Stimulated activated CD8-positive, alpha-beta memory T cell treated with anti-CD3 and anti-CD28 coated beads, Interleukin-12 subunit alpha, Interleukin-12 subunit beta, amount 100 ng/mL, for 24 hours (primary cell): ENCODE measurements around the gene WIPF2.
"Not testable (repeated sequence)": the region's sequence is repeated elsewhere in the genome, so short reads cannot be mapped to it uniquely, and the experiment has no call there.

Experiments
- DNase-seq: peaks from one replicate; pipeline ENCODE4 v3.0.0-alpha.2; 2020; ENCODE audit errors: extremely low read depth

WIPF2 gene

DNA sequence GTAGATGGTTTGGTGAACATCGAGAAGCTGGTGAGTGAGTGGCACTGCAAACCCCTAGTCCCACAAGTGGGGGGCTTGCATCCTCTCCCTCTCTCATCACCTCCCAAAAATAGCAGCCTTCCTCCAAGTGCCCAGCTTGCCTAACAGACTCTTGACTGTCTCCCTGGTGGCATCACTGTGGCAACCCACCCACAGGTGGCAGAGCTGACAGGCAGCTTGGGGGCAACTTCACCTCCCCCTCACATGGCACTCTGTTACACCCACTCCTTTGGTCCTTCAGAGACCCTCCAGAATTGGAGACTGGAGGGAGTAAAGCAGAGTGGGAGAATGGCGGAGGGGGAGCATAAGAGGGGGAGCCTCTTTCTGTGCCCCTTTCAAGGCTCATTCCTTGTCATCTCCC lies 26.1 kb upstream of the WIPF2 start:
- DNase-seq, result no peak

DNA sequence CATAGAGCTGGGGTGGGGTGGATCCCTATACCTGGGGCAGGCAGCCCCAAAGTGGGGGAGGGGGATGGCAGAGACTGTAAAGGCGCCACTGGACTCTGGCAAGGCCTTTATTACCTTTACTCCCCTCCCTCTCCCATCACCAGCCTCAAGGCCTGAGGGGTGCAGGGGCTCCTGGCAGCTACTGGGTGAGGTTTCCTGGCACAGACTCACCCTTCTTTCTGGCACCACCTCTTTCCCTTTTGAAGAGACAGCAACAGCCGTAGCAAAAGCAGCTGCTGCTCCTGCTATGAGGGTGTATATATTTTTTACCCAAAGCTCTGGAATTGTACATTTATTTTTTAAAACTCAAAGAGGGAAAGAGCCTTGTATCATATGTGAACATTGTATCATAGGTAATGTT lies 24.3 kb upstream of the WIPF2 start:
- no peak for DNase-seq

DNA sequence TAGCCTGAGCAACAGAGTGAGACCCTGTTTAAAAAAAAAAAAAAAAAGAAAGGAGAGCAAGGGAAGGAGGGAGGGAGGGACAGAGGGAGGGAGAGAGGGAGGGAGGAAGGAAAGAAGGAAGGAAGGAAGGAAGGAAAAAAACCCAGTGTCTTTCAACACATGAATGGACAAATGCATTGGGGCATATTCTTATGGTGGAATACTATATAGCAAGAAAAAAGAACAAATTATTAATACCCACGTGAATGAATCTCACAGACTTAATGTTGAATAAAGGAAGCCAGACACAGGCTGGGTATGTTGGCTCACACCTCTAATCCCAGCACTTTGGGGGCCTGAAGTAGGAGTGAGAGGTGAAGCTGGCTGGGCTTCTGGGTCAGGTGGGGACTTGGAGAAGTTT lies 21.6 kb upstream of the WIPF2 start:
- no peak for DNase-seq

DNA sequence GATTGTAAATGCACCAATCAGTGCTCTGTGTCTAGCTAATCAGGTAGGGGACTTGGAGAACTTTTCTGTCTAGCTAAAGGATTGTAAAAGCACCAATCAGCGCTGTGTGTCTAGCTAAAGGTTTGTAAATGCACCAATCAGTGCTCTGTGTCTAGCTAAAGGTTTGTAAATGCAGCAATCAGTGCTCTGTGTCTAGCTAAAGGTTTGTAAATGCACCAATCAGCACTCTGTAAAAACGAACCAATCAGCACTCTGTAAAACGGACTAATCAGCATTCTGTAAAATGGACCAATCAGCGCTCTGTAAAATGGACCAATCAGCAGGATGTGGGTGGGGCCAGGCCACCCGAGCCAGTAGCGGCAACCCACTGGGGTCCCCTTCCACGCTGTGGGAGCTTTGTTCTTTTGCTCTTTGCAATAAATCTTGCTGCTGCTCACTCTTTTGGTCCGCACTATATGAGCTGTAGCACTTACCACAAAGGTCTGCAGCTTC lies 21.1 kb upstream of the WIPF2 start:
- not testable (repeated sequence) for DNase-seq

DNA sequence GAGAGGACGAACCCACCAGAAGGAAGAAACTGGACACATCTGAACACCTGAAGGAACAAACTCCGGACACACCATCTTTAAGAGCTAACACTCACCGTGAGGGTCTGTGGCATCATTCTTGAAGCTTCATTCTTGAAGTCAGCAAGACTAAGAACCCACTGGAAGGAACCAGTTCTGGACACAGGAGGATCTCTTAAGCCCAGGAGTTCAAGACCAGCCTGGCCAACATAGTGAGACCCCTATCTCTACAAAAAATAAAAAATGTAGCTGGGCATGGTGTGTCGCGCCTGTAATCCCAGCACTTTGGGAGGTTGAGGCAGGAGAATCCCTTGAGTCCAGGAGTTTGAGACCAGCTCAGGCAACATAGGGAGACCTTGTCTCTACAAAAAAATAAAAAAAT lies 20.5 kb upstream of the WIPF2 start:
- DNase-seq, result no peak

DNA sequence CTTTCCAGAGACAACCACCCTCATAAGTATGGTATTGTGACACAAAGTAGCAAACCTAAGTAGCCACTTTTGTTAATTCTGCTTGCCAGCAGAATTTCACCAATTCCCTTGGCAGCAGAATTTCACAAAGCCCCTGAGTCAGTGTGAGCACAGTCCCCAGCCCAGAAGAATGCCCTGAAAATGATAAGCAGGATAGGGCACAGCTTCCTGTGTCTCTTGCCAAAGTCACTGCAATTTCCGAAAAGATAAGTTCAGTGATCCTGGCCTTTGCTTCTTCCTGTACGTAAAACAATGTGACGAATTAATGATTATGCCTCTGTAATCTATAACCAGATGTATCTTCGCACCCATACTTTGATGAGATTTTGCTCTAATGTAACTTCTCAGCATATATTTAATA lies 16.0 kb upstream of the WIPF2 start:
- DNase-seq, result no peak

DNA sequence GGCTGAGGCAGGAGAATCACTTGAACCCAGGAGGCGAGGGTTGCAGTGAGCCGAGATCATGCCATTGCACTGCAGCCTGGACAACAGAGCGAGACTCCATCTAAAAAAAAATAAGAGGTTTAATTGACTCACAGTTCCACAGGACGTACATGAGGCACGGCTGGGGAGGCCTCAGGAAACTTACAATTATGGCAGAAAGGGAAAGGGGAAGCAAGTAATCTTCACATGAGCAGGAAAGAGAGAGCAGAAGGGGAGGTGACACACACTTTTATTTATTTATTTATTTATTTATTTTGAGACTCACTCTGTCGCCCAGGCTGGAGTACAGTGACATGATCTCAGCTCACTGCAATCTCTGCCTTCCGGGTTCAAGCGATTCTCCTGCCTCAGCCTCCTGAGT lies 12.9 kb upstream of the WIPF2 start:
- not testable (repeated sequence) for DNase-seq

DNA sequence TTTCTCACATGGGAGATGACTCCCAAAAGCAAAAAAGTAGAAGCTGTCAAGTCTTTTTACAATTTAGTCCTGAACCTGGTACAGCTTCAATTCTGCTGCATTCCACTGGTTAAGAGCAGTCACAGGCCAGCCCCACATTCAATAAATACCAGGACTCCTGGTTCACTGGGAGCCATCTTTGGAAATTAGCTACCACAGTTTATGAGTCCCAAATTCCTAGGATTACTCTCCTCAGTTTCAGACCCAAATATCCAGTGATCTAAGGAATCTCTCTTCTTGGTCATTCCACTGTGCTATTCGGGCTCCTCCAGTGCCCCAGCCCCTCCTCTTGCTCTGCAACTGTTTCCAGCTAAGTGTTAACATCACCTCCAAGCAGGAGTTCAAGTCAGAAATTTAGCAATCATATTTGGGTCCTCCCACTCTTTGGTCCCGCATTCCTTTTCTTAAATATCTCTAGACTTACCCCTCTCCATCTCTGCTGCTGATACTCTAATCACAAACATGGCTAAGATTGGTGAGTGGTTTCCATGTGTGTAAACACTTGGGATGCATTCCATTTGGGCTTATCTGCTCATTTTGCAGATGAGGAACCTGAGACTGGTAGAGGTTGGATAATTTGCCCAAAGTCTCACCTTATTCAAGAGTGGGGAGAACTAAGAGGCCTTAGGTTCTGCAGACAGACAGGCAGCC lies 9.6 kb upstream of the WIPF2 start:
- no peak for DNase-seq

DNA sequence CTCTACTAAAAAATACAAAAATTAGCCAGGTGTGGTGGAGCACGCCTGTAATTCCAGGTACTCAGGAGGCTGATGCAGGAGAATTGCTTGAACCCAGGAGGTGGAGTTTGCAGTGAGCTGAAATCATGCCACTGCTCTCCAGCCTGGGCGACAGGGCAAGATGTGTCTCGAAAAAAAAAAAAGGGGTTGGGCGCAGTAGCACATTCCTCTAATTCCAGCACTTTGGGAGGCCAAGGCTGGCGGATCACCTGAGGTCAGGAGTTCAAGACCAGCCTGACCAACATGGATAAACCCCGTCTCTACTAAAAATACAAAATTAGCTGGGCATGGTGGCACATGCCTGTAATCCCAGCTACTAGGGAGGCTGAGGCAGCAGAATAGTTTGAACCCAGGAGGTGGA lies 5.2 kb upstream of the WIPF2 start:
- DNase-seq, result not testable (repeated sequence)

DNA sequence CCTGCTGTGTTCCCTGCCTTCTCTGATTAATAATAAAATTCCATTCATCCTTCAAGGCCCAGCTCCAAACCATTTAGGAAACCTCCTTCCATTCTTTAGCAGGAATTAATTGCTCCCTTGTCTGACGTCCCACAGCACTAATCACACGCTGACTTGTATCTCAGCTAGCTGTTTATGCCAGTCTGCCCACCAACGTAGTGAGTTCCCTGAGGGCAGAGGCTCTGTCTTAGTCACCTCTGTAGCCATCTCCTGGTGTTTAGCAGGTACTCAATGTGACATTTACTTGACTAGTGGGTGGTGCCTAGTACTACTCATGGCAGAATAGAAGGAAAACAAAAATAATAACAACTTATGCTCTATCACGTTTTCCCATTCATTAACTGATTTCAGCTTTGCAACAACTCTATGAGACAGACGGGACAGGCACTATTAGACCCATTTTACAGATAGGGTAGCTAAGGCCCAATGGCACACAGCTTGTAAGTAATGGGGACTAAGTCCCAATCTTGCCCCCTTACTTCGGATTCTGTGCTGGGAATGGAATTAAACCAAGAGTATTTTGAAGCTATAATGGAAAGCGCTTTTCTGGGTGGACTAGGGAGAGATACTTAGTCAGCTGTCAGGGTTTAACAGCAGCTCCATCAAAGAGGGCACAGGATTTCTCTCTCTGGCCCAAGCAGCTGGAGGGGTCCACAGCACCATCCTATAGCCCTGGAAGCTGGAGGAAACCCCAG lies 931 bp upstream of the WIPF2 start:
- DNase-seq, result no peak

DNA sequence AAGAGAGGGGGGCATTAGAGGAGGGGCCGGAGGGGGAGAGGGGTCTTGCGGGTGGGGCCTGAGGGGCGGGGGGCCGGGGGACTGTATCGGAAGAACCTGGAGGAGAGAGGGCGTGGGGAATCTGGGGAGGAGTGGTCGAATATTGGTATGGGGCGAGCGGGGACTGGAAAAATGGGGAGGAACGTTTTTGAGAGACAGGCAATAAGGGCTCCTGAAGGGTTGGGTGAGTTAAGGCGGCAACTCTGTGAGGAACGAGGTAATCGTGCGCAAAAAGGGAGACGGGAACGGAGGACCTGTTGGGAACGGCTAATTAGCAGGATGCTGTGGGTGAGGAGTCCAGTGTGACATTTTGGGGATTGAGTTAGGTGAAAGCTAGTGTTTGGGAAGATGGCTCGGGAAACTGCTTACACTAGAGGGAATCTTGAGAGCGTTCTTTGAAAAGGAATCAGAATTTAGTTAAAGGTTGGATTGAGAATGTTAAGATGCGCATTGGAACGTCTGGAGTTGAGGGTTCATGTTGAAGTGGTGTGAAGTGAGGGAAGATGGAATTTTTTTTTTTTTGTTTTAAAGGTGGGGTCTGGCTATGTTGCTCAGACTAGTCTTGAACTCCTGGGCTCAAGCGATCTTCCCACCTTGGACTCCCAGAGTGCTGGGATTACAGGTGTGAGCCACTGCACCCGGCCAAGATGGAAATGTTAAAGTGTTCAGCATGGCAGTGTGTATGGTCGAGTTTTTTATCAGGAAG lies 662 bp downstream of the WIPF2 start:
- no peak for DNase-seq

DNA sequence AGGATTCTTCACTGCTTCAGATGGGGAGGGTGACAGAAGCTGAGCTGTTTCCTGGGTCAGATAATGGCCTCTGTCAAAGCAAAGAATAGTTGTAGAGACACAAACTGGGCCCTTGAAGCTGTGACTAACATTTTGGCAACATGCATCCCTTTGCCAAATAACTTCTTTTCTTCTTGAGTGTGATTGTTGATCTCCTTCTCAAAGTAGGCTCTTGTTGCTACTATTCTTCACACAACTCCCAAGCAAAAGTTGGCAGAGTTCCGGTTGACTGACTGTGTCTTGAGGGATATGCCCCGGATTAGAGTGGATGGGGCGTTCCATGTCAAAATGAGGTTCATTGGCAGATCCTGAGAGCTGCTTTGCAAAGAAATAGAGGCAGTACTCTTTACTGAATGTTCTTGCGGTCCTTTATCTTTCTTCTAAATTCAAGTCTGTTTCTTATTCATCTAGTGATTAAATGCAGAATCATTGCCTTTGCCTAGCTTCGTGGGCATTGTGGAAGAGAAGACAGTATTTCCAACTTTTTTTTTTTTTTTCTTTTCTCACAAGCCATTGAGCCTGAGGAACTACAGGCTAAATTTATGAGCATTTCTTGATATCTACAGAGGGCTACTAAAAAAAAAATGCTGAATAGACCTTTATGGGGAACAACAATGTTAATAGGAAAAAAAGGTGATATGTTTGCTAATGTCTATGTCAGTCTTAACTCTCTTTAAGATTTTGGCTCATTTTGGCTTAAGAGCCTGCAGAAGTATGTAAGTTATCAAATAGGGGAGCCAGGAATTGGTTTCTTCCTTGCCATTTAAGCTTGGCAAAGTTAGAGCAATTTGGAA lies 5.8 kb downstream of the WIPF2 start:
- no peak for DNase-seq

DNA sequence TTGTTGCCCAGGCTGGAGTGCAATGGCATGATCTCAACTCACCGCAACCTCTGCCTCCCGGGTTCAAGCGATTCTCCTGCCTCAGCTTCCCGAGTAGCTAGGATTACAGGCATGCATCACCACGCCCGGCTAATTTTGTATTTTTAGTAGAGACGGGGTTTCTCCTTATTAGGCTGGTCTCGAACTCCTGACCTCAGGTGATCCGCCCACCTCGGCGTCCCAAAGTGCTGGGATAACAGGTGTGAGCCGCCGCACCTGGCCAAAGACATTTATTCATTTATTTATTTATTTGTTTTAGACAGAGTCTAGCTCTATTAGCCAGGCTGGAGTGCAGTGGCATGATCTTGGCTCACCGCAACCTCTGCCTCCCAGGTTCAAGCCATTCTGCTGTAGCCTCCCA lies 10.0 kb downstream of the WIPF2 start:
- DNase-seq, result not testable (repeated sequence)

DNA sequence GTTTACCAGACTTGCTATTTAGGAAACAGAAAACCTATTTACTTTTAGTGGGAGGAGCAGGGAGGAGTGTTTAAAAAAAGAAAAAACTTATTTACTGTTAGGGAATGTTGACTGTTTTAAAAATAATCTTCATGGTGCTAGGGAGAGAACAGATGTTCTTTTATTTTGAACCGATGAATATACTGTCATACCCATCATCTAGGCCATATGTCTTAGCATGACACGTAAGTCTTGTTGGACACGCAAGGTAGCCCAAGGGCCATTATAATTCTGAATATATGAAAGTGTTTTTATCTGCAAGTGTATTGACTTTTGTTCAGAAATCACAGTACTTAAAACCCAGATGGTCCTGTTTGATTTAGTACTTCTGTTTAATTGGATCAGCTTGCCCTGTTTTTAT lies 11.6 kb downstream of the WIPF2 start:
- no peak for DNase-seq

DNA sequence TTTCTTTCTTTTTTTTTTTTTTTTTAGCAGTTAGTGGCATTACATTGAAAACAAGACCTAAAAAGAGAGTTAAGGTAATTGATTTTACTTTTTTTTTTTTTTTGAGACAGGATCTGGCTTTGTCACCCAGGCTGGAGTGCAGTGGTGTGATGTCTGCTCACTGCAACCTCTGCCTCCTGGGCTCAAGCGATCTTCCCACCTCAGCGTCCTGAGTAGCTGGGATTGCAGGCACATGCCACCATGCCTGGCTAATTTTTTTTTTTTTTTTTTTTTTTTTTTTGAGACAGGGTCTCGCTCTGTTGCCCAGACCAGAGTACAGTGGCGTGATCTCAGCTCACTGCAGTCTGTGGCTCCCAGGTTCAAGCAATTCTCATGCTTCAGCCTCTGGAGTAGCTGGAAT lies 12.8 kb downstream of the WIPF2 start:
- DNase-seq, result not testable (repeated sequence)

DNA sequence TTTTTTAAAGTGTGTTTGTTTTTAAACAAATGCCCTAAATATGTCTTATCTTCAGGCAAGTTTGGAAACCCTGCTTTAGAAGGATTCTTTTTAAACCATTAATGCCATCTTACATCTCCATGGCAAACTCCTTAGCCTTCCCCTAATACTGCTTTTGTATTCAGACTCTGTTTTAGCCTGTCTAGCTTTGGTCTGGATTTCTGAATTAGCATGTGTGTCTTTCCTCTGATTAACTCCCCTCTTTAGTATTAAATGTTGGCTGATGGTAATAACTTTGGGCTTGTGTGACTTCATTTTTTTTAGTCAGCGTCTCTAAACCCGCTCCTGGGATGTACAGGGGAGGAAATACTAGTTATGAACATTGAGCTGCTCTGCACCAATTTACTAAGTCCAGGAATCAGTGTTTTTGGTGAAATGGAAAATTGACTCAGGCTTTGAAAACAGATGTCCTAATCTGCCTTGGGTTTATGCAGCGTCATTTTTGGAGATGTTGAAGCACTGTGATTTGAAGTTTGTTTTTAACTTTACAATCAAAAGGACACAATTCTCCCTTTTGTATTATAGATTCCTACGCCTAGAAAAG lies 22.2 kb downstream of the WIPF2 start:
- DNase-seq, result no peak

DNA sequence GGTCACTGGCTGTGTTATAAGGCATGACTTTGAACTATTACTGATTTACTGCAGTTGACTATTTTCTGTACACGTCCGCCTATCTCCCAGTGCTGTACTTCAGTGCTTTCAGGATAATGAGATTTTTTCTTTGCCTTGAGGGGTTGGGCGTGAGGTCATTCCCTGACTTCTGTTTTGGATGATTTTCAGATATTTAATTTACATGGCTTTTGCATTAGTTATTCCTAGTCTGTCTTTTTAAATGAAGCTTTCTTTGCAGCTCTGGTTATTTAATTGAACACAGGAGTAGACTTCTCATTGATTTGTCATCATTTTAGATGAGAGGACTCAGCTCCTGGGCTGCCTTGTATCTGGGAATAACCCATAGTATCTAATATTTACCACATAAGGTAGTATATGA lies 23.7 kb downstream of the WIPF2 start:
- DNase-seq, result no peak

DNA sequence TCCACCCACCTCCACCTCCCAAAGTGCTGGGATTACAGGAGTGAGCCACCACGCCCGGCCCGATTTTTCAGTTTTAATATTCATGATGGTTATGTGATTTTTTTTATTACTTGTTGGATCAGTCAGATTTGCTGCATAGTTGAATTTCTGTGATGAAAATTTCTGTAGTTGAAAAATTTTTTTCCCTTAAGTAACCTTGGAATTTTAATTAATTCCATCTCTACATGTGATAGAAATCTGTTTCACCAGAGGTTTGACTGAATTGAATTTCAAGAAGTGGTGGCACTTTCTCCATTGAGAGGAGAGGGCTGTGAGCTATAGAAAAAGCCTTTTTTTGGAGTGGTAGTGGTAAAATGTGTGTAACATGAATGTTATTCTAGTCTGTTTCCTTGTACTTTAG lies 24.7 kb downstream of the WIPF2 start:
- DNase-seq, result no peak

DNA sequence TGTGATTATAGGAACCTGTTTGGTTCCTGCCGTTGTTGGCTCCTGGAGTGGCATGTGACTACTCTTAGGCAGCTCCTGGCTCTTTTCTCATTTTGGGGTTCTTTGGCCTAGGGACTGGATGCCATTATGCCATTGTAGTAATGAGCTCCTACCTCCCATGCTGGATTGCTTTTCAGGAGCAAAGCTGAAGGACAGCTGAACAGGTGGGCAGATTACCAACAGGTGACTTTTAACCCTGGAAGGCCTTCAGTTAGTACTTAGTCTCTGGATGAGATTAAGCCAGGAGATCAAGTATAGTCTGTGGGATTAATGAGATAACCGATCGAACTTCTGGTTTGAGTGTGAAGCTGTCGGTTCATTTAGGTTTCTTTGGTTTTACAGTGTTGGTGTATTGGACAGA lies 25.2 kb downstream of the WIPF2 start:
- no peak for DNase-seq

DNA sequence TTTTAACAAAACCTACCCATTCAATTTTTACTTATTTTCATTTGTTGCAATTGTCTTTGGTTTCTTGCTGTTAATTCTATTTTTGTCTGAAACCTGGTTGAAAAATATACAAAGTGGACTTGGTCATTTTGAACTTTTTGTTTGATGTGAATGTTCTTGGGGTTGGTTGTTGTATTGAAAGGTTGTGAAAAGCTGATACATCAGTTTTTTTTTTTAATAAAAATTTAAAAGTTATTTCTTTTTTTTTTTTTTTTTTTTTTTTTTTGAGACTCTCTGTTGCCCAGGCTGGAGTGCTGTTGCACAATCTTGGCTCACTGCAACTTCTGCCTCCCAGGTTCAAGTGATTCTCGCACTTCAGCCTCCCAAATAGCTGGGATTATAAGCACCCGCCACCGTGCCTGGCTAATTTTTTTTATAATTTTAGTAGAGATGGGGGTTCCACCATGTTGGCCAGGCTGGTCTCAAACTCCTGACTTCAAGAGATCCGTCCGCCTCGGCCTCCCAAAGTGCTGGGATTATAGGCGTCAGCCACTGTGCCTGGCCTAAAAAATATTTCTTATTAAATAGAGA lies 28.9 kb downstream of the WIPF2 start:
- DNase-seq, result no peak

DNA sequence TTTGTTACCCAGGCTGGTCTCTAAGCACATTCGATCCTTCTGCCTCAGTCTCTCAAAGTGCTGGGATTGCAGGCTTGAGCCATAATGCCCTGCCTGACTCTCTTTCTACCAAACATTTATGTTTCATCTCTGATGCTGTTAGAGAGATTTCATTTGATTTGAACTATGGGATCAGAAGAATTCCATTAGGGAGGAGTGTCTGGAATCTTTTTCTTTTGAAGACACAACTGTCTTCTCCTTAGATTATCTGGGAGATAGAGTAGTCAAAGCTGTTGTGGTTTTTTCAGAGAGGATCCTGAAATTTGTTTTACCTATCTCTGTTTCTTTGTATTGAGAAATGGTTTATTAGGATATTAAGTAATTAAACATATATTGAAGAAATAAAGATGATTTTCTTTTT lies 29.4 kb downstream of the WIPF2 start:
- DNase-seq, result no peak
